BJ (cell line): Measurements from ENCODE around the gene PMF1. TPM values are rescaled to one million over a fixed set of nuclear protein-coding genes. Genes with fewer than 3 reads are reported as not detected.

Experiments
- CTCF ChIA-PET: fragments of 350-600 bp; formaldehyde crosslinking; extraction: SDS; loops from one replicate; lab custom pipeline; 2021; ENCODE audit warnings: antibody characterized with exemption, inconsistent platforms; lab: Yijun Ruan, JAX
- POLR2A ChIA-PET: fragments of 300-600 bp; sonication (Branson Sonifier 250); formaldehyde crosslinking; extraction: SDS; loops from one replicate; lab custom pipeline; 2021; ENCODE audit warnings: antibody characterized with exemption; lab: Charles Lee
- DNase-seq: peaks from one replicate; pipeline ENCODE4 v3.0.0-alpha.2; 2011; ENCODE audit warnings: low read depth
- H3K27me3 ChIP-seq: 2 replicates; pipeline ENCODE4 v1.6.0; 2011; ENCODE audit warnings: low read length; ENCODE audit not compliant: control insufficient read depth, insufficient read depth
- H3K36me3 ChIP-seq: 2 replicates; pipeline ENCODE4 v1.5.1; 2011; ENCODE audit warnings: low read length; ENCODE audit not compliant: control insufficient read depth, insufficient read depth
- H3K4me3 ChIP-seq: 2 replicates; pipeline ENCODE4 v1.5.1; 2011; ENCODE audit warnings: low read depth, mild to moderate bottlenecking, control low read depth, low read length
- CTCF ChIP-seq: IDR thresholded peaks from 2 replicates; pipeline ENCODE4 v1.5.1; 2011; ENCODE audit warnings: low read depth, mild to moderate bottlenecking, control low read depth, inconsistent platforms, low read length, moderate library complexity; ENCODE audit not compliant: insufficient read depth
- polyA plus RNA-seq: library from polyadenylated mRNA; depleted of rRNA; stranded (reverse); fragments of >200 nt; gene quantifications from 2 replicates; pipeline ENCODE4 v1.2.3, GENCODE V29; 2011

Gene PMF1
- polyA plus RNA-seq, 1 experiment = 73.1 TPM

- Histone ChIP-seq H3K4me3 (no peak overlapping the region), H3K27me3 (no peaks in the 10 kb centered on the region), H3K36me3 (peaks cover 2% of the 10 kb centered on the region; the same call in 1 of the 2 replicates)
- ChIA-PET CTCF (interaction anchor here (1.0 to 1.1 kb wide), 3 partner anchors 45 to 127 kb away, joined by 3 to 5 read pairs (median 4); no protein-coding TSS in a partner anchor), POLR2A (interaction anchor here (0.7 kb wide), 1 partner anchor 103 kb away, joined by 5 read pairs; the partner anchor contains the start of gene LMNA)
- no peak for TF ChIP-seq CTCF
- DNase-seq = no peak
Observed at GRCh38 chr1:156217871-156218270, 5.1 kb downstream of the PMF1 start.

GRCh38 chr1:156220226-156220625 is 7.4 kb downstream of the PMF1 start:
- H3K4me3 ChIP-seq = no peak overlapping the region
- POLR2A ChIA-PET = no interaction called here
- CTCF ChIA-PET = interaction anchor here (1.1 to 1.5 kb wide), 2 partner anchors 71 to 128 kb away, joined by 3 to 4 read pairs; no protein-coding TSS in a partner anchor
- no peak for DNase-seq
- no peak for TF ChIP-seq CTCF
- no peaks in the 10 kb centered on the region for H3K27me3 ChIP-seq
- peaks cover 5% of the 10 kb centered on the region; the same call in 1 of the 2 replicates for H3K36me3 ChIP-seq

GRCh38 chr1:156221986-156222692 is 9.3 kb downstream of the PMF1 start:
- Histone ChIP-seq H3K27me3 (no peaks in the 10 kb centered on the region), H3K36me3 (peaks cover 5% of the 10 kb centered on the region; the same call in 1 of the 2 replicates), H3K4me3 (no peak overlapping the region)
- ChIA-PET CTCF (interaction anchor here (0.7 to 7.2 kb wide), 6 partner anchors 29 to 126 kb away, joined by 4 to 112 read pairs (median 4); no protein-coding TSS in a partner anchor), POLR2A (no interaction called here)
- TF ChIP-seq CTCF = no peak
- DNase-seq = no peak

- ChIA-PET CTCF (interaction anchor here (0.6 to 7.2 kb wide), 31 partner anchors 9 to 200 kb away, joined by 3 to 154 read pairs (median 4); partner anchors contain the start of genes MEX3A, PAQR6, PMF1 and SMG5), POLR2A (no interaction called here)
- no peak for TF ChIP-seq CTCF
- Histone ChIP-seq H3K36me3 (peaks cover 5% of the 10 kb centered on the region; the same call in 1 of the 2 replicates), H3K27me3 (no peaks in the 10 kb centered on the region), H3K4me3 (no peak overlapping the region)
- DNase-seq = no peak
Observed at GRCh38 chr1:156225677-156226014, 12.8 kb downstream of the PMF1 start.

GRCh38 chr1:156226116-156226538 is 13.3 kb downstream of the PMF1 start:
- DNase-seq = no peak
- H3K4me3 ChIP-seq = no peak overlapping the region
- ChIA-PET POLR2A (no interaction called here), CTCF (interaction anchor here (1.0 to 7.2 kb wide), 14 partner anchors 13 to 143 kb away, joined by 3 to 154 read pairs (median 6); partner anchors contain the start of genes MEX3A, PAQR6 and PMF1)
- peaks cover 5% of the 10 kb centered on the region; the same call in 1 of the 2 replicates for H3K36me3 ChIP-seq
- H3K27me3 ChIP-seq = no peaks in the 10 kb centered on the region
- no peak for TF ChIP-seq CTCF
